ACC112 (cell line): Measurements from ENCODE around the gene NMRAL1.

Experiments used
- H2AFZ ChIP-seq: fragments of 200-600 bp; sonication (generic); one replicate; pipeline ENCODE4 v1.6.0; 2017; ENCODE audit warnings: antibody characterized with exemption, low read length; ENCODE audit not compliant: unreplicated experiment
- H3K27ac ChIP-seq: fragments of 200-600 bp; sonication (generic); 2 replicates; pipeline ENCODE4 v1.5.1; 2014; ENCODE audit warnings: low read depth, mild to moderate bottlenecking, antibody characterized with exemption, low read length, moderate library complexity
- H3K27me3 ChIP-seq: fragments of 200-600 bp; sonication (generic); 2 replicates; pipeline ENCODE4 v1.6.1; 2014; ENCODE audit warnings: mild to moderate bottlenecking, antibody characterized with exemption, low read length, moderate library complexity, mixed read lengths; ENCODE audit not compliant: insufficient read depth
- H3K36me3 ChIP-seq: fragments of 200-600 bp; sonication (generic); 2 replicates; pipeline ENCODE4 v1.6.1; 2016; ENCODE audit warnings: mild to moderate bottlenecking, antibody characterized with exemption, low read length, moderate library complexity, mixed read lengths; ENCODE audit not compliant: insufficient read depth
- H3K4me1 ChIP-seq: fragments of 200-600 bp; sonication (generic); one replicate; pipeline ENCODE4 v1.6.1; 2016; ENCODE audit warnings: low read length, mixed read lengths; ENCODE audit not compliant: insufficient read depth, unreplicated experiment, control insufficient read depth
- H3K4me3 ChIP-seq: fragments of 200-600 bp; sonication (generic); 2 replicates; pipeline ENCODE4 v1.5.1; 2014; ENCODE audit warnings: mild to moderate bottlenecking, low read depth, low read length
- H3K79me2 ChIP-seq: fragments of 200-600 bp; sonication (generic); one replicate; pipeline ENCODE4 v1.6.0; 2016; ENCODE audit warnings: low read length; ENCODE audit not compliant: control insufficient read depth, unreplicated experiment, insufficient read depth

NMRAL1 gene

GRCh38 chr16:4501071-4501478 lies 26.6 kb upstream of the NMRAL1 start:
- H2AFZ ChIP-seq, result no peak overlapping the region
- H3K4me3 ChIP-seq, result peak overlapping the region; percentile 60
- H3K27me3 ChIP-seq, result no peaks in the 10 kb centered on the region
- H3K27ac ChIP-seq, result peak overlapping the region; percentile 53
- H3K79me2 ChIP-seq, result peaks cover 58% of the 10 kb centered on the region
- H3K36me3 ChIP-seq, result no peaks in the 10 kb centered on the region; the same call in 1 of the 2 replicates
- H3K4me1 ChIP-seq, result peaks cover 38% of the 10 kb centered on the region

DNA sequence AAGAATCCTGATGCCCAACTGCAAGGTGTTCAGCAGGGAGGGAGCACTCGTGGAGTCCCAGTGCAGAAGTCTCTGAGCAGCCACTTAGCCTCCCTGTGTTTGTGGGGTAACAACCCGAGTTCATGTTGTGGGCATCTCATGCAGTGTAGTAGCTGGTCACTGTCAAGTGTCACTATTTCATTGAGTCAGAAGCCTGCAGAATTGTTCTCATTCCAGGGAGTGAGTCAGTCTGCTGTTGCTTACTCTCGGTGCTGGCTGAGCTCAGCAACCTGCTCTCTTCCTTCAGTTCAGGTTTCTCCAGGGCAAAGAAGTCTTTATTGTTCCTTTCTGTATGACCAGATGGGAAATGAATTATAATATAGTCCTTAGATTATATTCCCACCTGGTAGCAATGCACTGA lies 25.8 kb upstream of the NMRAL1 start:
- no peaks in the 10 kb centered on the region for H3K36me3 ChIP-seq
- peaks cover 46% of the 10 kb centered on the region for H3K4me1 ChIP-seq
- peaks cover 61% of the 10 kb centered on the region for H3K79me2 ChIP-seq
- H3K4me3 ChIP-seq, result peak overlapping the region; percentile 60
- peak overlapping the region; percentile 53 for H3K27ac ChIP-seq
- no peak overlapping the region for H2AFZ ChIP-seq
- no peaks in the 10 kb centered on the region for H3K27me3 ChIP-seq

- Histone ChIP-seq H3K79me2 (peaks cover 57% of the 10 kb centered on the region), H3K4me1 (peaks cover 57% of the 10 kb centered on the region), H3K27me3 (no peaks in the 10 kb centered on the region)
Observed at GRCh38 chr16:4499196-4499555, 24.8 kb upstream of the NMRAL1 start.

DNA sequence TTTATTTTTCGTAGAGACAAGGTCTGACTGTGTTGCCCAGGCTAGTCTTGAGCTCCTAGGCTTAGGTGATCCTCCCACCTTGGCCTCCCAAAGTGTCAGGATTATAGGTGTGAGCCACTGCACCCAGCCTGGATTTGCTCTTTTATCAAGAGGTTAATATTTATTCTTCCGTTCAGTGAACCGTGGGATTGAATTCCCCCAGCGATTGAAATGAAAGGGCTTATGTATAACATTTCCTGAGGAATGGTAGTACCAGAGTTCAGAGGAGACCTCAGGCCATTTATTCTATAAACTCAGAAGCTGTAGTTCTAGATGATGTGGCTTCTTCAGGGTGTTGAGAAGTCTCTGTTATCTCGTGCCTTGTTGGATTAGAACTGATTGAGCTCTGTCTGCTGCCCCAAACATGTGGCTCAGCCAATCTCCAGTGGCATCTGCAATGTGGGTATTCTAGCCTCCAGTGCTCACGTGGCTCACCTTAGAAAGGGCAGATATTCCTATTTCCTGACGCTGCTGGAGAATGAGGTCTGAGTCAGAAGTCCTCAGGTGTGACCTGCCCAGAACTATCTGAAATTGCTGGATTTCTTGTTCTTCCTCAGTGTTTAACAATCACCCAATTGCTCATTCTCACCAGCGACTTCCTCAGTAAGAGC lies 24.2 kb upstream of the NMRAL1 start:
- Histone ChIP-seq H3K27me3 (no peaks in the 10 kb centered on the region), H3K4me1 (peaks cover 58% of the 10 kb centered on the region), H3K79me2 (peaks cover 53% of the 10 kb centered on the region), H3K36me3 (no peaks in the 10 kb centered on the region), H3K4me3 (no peak overlapping the region), H2AFZ (no peak overlapping the region), H3K27ac (no peak overlapping the region)

More at GRCh38 chr16:4499196-4499555, 24.8 kb upstream of the NMRAL1 start:
- Histone ChIP-seq H3K36me3 (no peaks in the 10 kb centered on the region), H3K4me3 (no peak overlapping the region), H3K27ac (no peak overlapping the region), H2AFZ (no peak overlapping the region)

- Histone ChIP-seq H2AFZ (no peak overlapping the region), H3K79me2 (peaks cover 53% of the 10 kb centered on the region), H3K27ac (peak overlapping the region; percentile 77), H3K36me3 (no peaks in the 10 kb centered on the region), H3K4me3 (no peak overlapping the region), H3K27me3 (no peaks in the 10 kb centered on the region), H3K4me1 (peaks cover 48% of the 10 kb centered on the region)
Observed at GRCh38 chr16:4496305-4496704, 21.9 kb upstream of the NMRAL1 start.

DNA sequence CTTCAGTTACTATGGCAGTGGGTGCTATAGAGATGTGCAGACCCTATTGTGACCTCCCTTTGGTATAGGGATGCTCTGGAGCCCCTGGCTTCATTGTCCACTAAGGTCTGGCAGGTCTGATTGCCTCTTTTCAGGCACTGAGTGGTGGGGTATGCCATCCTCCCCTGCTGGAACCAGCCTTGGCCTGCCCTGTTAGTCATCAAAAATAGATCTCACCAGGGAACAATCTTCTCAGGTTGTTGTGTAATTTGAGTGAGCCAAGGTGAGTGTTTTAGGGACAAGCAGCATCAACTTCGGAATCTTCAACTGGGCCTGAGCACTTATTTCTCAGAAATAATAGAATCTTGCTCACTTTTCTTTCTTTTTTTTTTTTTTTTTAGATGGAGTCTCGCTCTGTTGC lies 21.3 kb upstream of the NMRAL1 start:
- H3K79me2 ChIP-seq, result peaks cover 58% of the 10 kb centered on the region
- H3K4me1 ChIP-seq, result peaks cover 44% of the 10 kb centered on the region
- H2AFZ ChIP-seq, result no peak overlapping the region
- H3K4me3 ChIP-seq, result no peak overlapping the region; the same call in 1 of the 2 replicates
- no peaks in the 10 kb centered on the region for H3K27me3 ChIP-seq
- H3K27ac ChIP-seq, result peak overlapping the region; percentile 77
- H3K36me3 ChIP-seq, result no peaks in the 10 kb centered on the region

- no peak overlapping the region; the same call in 1 of the 2 replicates for H3K4me3 ChIP-seq
- no peaks in the 10 kb centered on the region for H3K27me3 ChIP-seq
- H3K36me3 ChIP-seq, result no peaks in the 10 kb centered on the region
- H3K79me2 ChIP-seq, result peaks cover 65% of the 10 kb centered on the region
- H3K27ac ChIP-seq, result peak overlapping the region; percentile 77
- H3K4me1 ChIP-seq, result peaks cover 39% of the 10 kb centered on the region
- no peak overlapping the region for H2AFZ ChIP-seq
Observed at GRCh38 chr16:4494746-4495490, 20.5 kb upstream of the NMRAL1 start.

GRCh38 chr16:4491898-4492297 lies 17.5 kb upstream of the NMRAL1 start:
- Histone ChIP-seq H3K79me2 (peaks cover 43% of the 10 kb centered on the region), H3K27ac (no peak overlapping the region), H3K4me1 (peaks cover 50% of the 10 kb centered on the region), H3K36me3 (no peaks in the 10 kb centered on the region), H3K4me3 (no peak overlapping the region), H2AFZ (no peak overlapping the region), H3K27me3 (no peaks in the 10 kb centered on the region)

DNA sequence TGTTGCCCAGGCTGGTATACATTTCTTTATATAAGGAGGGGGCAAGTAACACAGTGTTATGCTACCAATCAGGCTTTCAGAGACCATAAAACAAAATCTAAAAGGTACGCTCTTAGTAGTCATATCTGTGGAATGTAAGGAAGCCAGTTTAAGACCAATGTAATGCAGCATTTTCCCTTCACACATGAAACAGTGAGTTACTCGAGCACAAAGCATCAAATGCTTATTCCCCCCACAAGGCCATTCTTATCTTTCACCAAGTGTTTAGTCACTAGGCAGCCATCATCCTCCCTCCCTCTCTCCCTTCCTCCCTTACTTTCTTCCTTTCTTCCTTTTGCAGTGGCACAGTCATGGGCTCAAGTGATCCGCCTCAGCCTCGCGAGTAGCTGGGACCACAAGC lies 14.6 kb upstream of the NMRAL1 start:
- no peak overlapping the region for H2AFZ ChIP-seq
- H3K79me2 ChIP-seq, result peaks cover 42% of the 10 kb centered on the region
- peak overlapping the region; percentile 62 for H3K27ac ChIP-seq
- H3K36me3 ChIP-seq, result no peaks in the 10 kb centered on the region
- H3K4me3 ChIP-seq, result no peak overlapping the region
- H3K27me3 ChIP-seq, result no peaks in the 10 kb centered on the region
- peaks cover 34% of the 10 kb centered on the region for H3K4me1 ChIP-seq

DNA sequence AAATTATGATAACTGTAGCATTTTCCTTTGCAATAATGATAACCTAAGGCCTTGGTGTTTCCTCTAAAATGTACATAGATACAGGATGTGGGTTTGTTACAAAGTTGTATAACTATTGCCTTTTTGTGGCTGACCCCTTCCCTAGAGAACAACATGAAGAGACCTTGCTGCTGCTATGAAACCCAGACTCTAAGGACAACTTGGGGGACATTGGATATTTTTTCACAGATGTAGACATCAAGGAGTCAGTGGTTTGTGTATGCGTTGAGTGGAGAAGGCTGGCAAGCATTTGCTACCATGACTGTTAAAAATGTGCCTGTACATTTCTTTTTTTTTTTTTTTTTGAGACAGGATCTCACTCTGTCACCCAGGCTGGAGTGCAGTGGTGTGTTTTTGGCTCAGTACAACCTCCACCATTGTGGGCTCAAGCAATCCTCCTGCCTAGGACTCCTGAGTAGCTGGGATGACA lies 14.1 kb upstream of the NMRAL1 start:
- Histone ChIP-seq H3K4me3 (no peak overlapping the region), H3K79me2 (peaks cover 41% of the 10 kb centered on the region), H2AFZ (no peak overlapping the region), H3K36me3 (no peaks in the 10 kb centered on the region), H3K27me3 (no peaks in the 10 kb centered on the region), H3K4me1 (peaks cover 34% of the 10 kb centered on the region), H3K27ac (peak overlapping the region; percentile 62)
